Mesenchymal stem cell (in vitro differentiated cells and primary cell): ENCODE measurements around the gene DMAC2L.

Experiments
- DNase-seq: peaks from one replicate; pipeline ENCODE4 v3.0.0-alpha.2; 2013
- H2AFZ ChIP-seq: one replicate; pipeline ENCODE4 v1.6.1; 2013; ENCODE audit warnings: low read depth, mild to moderate bottlenecking, control low read depth, inconsistent platforms, low read length, moderate library complexity
- H2AK5ac ChIP-seq: 2 replicates; pipeline ENCODE4 v1.6.1; 2013; ENCODE audit warnings: low read length, moderate library complexity, mild to moderate bottlenecking, inconsistent platforms; ENCODE audit not compliant: severe bottlenecking
- H2BK120ac ChIP-seq: one replicate; pipeline ENCODE4 v1.6.1; 2013; ENCODE audit warnings: low read depth, mild to moderate bottlenecking, inconsistent platforms, low read length, moderate library complexity
- H2BK12ac ChIP-seq, 2 experiments: one replicate each; pipeline ENCODE4 v1.6.1; 2013; ENCODE audit warnings: inconsistent platforms in 2 of 2, low read length in 2 of 2, mild to moderate bottlenecking in 2 of 2, moderate library complexity in 2 of 2, control low read depth in 1 of 2
- H2BK15ac ChIP-seq: one replicate; pipeline ENCODE4 v1.6.1; 2013; ENCODE audit warnings: mild to moderate bottlenecking, low read depth, inconsistent platforms; ENCODE audit not compliant: poor library complexity, severe bottlenecking
- H2BK5ac ChIP-seq: 2 replicates; pipeline ENCODE4 v1.6.1; 2013; ENCODE audit warnings: low read depth, mild to moderate bottlenecking, low read length, control low read depth, inconsistent platforms; ENCODE audit not compliant: poor library complexity, severe bottlenecking
- H3K14ac ChIP-seq, 2 experiments: one replicate each; pipeline ENCODE4 v1.6.1; 2013; ENCODE audit warnings: inconsistent platforms in 2 of 2, low read length in 2 of 2, control low read depth in 1 of 2, mild to moderate bottlenecking in 1 of 2, moderate library complexity in 1 of 2
- H3K18ac ChIP-seq, 2 experiments: one replicate each; pipeline ENCODE4 v1.6.1; 2013; ENCODE audit warnings: inconsistent platforms in 2 of 2, low read length in 2 of 2, control low read depth in 1 of 2, low read depth in 1 of 2, mild to moderate bottlenecking in 1 of 2
- H3K23ac ChIP-seq, 2 experiments: one replicate each; pipeline ENCODE4 v1.6.1; 2013; ENCODE audit warnings: inconsistent platforms in 2 of 2, low read length in 2 of 2, mild to moderate bottlenecking in 2 of 2, moderate library complexity in 2 of 2, control low read depth in 1 of 2
- H3K27ac ChIP-seq: 2 replicates; pipeline ENCODE4 v1.5.1; 2013; ENCODE audit warnings: mild to moderate bottlenecking, moderate library complexity, low read length, control low read depth, inconsistent platforms; ENCODE audit not compliant: poor library complexity, severe bottlenecking
- H3K27me3 ChIP-seq, 2 experiments: 2 replicates each; pipeline versions ENCODE4 v1.6.1 to v1.7.0; 2013; ENCODE audit warnings: low read length in 2 of 2, mild to moderate bottlenecking in 2 of 2, moderate library complexity in 2 of 2, control low read depth in 1 of 2, inconsistent platforms in 1 of 2; ENCODE audit not compliant: control insufficient read depth in 1 of 2, insufficient read depth in 1 of 2
- H3K36me3 ChIP-seq, 2 experiments: 2 replicates each; pipeline versions ENCODE4 v1.6.1 to v1.7.0; 2013; ENCODE audit warnings: low read length in 2 of 2, control low read depth in 1 of 2, inconsistent platforms in 1 of 2, low read depth in 1 of 2, mild to moderate bottlenecking in 1 of 2; ENCODE audit not compliant: insufficient read depth in 2 of 2, control insufficient read depth in 1 of 2
- H3K4ac ChIP-seq, 2 experiments: one replicate each; pipeline ENCODE4 v1.6.1; 2013; ENCODE audit warnings: inconsistent platforms in 2 of 2, low read length in 2 of 2, mild to moderate bottlenecking in 2 of 2, moderate library complexity in 2 of 2, control low read depth in 1 of 2, low read depth in 1 of 2
- H3K4me1 ChIP-seq: 2 replicates; pipeline ENCODE4 v1.6.1; 2013; ENCODE audit warnings: low read depth, low read length, control low read depth; ENCODE audit not compliant: control insufficient read depth, insufficient read depth
- H3K4me2 ChIP-seq: 2 replicates; pipeline ENCODE4 v1.6.1; 2013; ENCODE audit warnings: low read length, mild to moderate bottlenecking, inconsistent platforms; ENCODE audit not compliant: poor library complexity, severe bottlenecking
- H3K4me3 ChIP-seq, 2 experiments: 2 replicates each; pipeline versions ENCODE4 v1.5.1 to v1.7.0; 2013; ENCODE audit warnings: low read length in 2 of 2, mild to moderate bottlenecking in 2 of 2, control low read depth in 1 of 2, low read depth in 1 of 2; ENCODE audit not compliant: insufficient read depth in 1 of 2
- H3K79me1 ChIP-seq: replicated peaks from 2 replicates; pipeline ENCODE4 v1.6.1; 2013; ENCODE audit warnings: mild to moderate bottlenecking, control low read depth, low read length, inconsistent platforms; ENCODE audit not compliant: poor library complexity, severe bottlenecking
- H3K9ac ChIP-seq: 2 replicates; pipeline ENCODE4 v1.7.0; 2013; ENCODE audit warnings: mild to moderate bottlenecking, low read length, moderate library complexity
- H3K9me3 ChIP-seq: 2 replicates; pipeline ENCODE4 v1.7.0; 2013; ENCODE audit warnings: mild to moderate bottlenecking, low read length; ENCODE audit not compliant: control insufficient read depth
- H4K8ac ChIP-seq: one replicate; pipeline ENCODE4 v1.6.1; 2013; ENCODE audit warnings: inconsistent platforms, mild to moderate bottlenecking, low read length, moderate library complexity
- H4K91ac ChIP-seq: one replicate; pipeline ENCODE4 v1.6.1; 2013; ENCODE audit warnings: mild to moderate bottlenecking, low read length, inconsistent platforms
- WGBS: methylation state at CpG from one replicate; pipeline ENCODE4 v1.1.7; 2013; ENCODE audit warnings: mixed read lengths; 5-methylcytosine and 5-hydroxymethylcytosine counted together

DMAC2L gene

DNA sequence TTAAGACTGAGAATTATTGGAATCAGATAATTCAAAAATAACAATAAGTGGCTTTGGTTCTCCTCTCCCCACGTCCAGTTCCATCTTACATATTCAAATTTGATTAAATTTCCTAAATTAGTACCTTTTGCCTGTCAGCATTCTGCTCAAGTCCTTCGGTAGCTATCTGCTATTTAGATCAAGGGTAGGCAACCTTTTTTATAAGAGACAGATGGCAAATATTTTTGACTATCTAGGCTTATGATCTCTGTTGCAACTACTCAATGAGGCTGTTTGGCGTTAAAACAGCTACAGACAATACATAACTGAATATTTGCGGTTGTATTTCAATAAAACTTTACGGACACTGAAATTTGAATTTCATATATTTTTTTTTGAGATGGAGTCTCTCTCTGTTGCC, 21.8 kb upstream of the DMAC2L start:
- H3K27ac ChIP-seq, result no peak overlapping the region
- H3K27me3 ChIP-seq, result no peaks in the 10 kb centered on the region
- no peak overlapping the region for H3K9ac ChIP-seq
- no peak overlapping the region for H2AFZ ChIP-seq
- H3K14ac ChIP-seq, result no peak overlapping the region
- no peak for DNase-seq
- H3K4me1 ChIP-seq, result no peaks in the 10 kb centered on the region
- H3K4me2 ChIP-seq, result no peak overlapping the region
- H3K18ac ChIP-seq, result no peak overlapping the region
- H2BK5ac ChIP-seq, result no peak overlapping the region
- H2AK5ac ChIP-seq, result no peak overlapping the region
- H4K8ac ChIP-seq, result no peak overlapping the region
- peaks cover 9% of the 10 kb centered on the region for H3K9me3 ChIP-seq
- no peak overlapping the region for H3K4ac ChIP-seq
- WGBS, result 88% methylated on average over 2 of the region's 5 CpGs
- no peak overlapping the region for H2BK15ac ChIP-seq
- no peak overlapping the region for H2BK12ac ChIP-seq
- H3K79me1 ChIP-seq, result no peaks in the 10 kb centered on the region
- H3K36me3 ChIP-seq, result peaks cover 3 to 4% of the 10 kb centered on the region in 2 experiments
- no peak overlapping the region for H3K4me3 ChIP-seq
- H2BK120ac ChIP-seq, result no peak overlapping the region
- no peak overlapping the region for H4K91ac ChIP-seq
- H3K23ac ChIP-seq, result no peak overlapping the region

DNA sequence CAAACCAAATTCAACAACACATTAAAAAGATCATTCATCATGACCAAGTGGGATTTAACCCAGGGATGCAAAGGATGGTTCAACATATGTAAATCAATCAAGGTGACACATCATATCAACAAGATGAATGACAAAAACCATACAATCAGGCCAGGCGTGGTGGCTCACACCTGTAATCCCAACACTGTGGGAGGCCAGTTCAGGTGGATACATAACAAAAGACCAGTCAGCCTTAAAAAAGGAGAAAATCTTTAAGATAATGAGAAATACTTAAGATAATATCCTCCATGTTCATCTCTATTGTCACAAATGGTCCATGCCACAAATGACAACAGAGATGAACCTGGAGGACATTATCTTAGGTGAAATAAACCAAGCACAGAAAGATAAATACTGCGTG, 12.5 kb upstream of the DMAC2L start:
- no peak overlapping the region for H3K4me2 ChIP-seq
- H3K9ac ChIP-seq, result no peak overlapping the region
- no peak overlapping the region for H4K8ac ChIP-seq
- no peaks in the 10 kb centered on the region for H3K9me3 ChIP-seq
- no peak overlapping the region for H2BK5ac ChIP-seq
- no peak overlapping the region for H4K91ac ChIP-seq
- H3K14ac ChIP-seq, result no peak overlapping the region
- peaks cover 0 to 3% of the 10 kb centered on the region in 2 experiments for H3K36me3 ChIP-seq
- no peak overlapping the region for H3K4me3 ChIP-seq
- no peak overlapping the region for H2AFZ ChIP-seq
- DNase-seq, result no peak
- H3K27me3 ChIP-seq, result no peaks in the 10 kb centered on the region
- no peak overlapping the region for H3K4ac ChIP-seq
- no peak overlapping the region for H3K18ac ChIP-seq
- no peak overlapping the region for H2BK120ac ChIP-seq
- no peak overlapping the region for H2BK15ac ChIP-seq
- H3K23ac ChIP-seq, result no peak overlapping the region
- peaks cover 7% of the 10 kb centered on the region for H3K79me1 ChIP-seq
- no peak overlapping the region for H2AK5ac ChIP-seq
- H2BK12ac ChIP-seq, result no peak overlapping the region
- 100% methylated on average over 2 of the region's 2 CpGs for WGBS
- H3K4me1 ChIP-seq, result no peaks in the 10 kb centered on the region
- H3K27ac ChIP-seq, result no peak overlapping the region

DNA sequence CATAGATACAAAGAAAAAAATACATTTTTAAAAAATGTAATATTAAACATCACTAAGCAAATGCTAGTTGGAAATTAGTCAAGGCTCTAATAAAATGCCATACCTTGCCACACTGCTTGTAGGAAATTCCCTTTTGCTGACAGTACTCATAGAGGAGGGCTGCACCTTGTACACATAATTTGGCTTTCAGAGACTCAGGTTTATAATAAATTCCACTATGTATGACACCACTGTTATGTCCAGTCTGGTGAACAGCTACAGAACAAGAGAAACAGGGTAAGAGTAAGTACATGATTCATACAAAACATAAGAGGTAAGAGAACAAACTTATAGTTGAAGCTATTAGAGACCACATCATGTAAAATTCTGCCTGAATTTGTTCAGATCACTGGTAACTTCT, 10.2 kb upstream of the DMAC2L start:
- Histone ChIP-seq H3K18ac (no peak overlapping the region), H3K27ac (no peak overlapping the region), H3K23ac (no peak overlapping the region), H2BK12ac (no peak overlapping the region), H3K14ac (no peak overlapping the region), H2BK5ac (no peak overlapping the region), H2BK120ac (no peak overlapping the region), H2AFZ (no peak overlapping the region), H4K91ac (no peak overlapping the region), H3K36me3 (peaks cover 0 to 3% of the 10 kb centered on the region in 2 experiments), H3K9ac (no peak overlapping the region), H3K4me3 (no peak overlapping the region), H3K4me1 (no peaks in the 10 kb centered on the region), H3K9me3 (no peaks in the 10 kb centered on the region), H2AK5ac (no peak overlapping the region), H2BK15ac (no peak overlapping the region), H3K27me3 (no peaks in the 10 kb centered on the region), H4K8ac (no peak overlapping the region), H3K79me1 (peaks cover 12% of the 10 kb centered on the region), H3K4ac (no peak overlapping the region), H3K4me2 (no peak overlapping the region)
- DNase-seq, result no peak

DNA sequence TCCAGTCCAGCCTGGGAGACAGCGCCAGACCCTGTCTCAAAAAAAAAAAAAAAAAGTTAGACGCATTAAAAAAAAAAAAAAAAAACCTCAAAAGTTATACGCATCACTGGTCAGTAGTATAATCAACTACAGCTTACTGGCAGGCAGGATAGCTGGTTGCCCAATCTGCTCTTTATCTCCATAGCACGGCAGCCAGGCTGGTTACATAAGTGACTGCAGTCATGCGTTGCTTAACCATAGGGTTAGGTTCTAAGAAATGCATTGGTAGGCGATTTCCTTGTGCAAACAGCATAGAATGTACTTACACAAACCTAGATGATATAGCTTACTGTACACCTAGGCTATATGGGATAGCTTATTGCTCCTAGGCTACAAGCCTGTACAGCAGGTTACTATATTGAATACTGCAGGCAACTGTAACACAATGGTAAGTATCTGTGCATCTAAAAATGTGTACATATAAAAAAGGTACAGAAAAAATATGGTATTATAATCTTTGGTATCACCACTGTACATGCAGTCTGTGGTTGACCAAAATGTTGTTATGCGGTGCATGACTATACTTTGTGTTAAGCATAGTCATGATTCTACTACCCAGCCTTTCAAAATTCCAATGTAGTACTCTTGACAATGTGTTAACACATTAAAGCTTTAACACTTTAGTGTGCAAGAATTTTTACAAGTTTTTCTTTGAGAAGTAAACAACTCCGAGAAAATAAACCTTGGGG, 8.2 kb upstream of the DMAC2L start:
- H2BK120ac ChIP-seq, result no peak overlapping the region
- H3K18ac ChIP-seq, result no peak overlapping the region
- H3K27ac ChIP-seq, result no peak overlapping the region
- no peak overlapping the region for H3K4me3 ChIP-seq
- no peaks in the 10 kb centered on the region for H3K9me3 ChIP-seq
- no peak overlapping the region for H3K9ac ChIP-seq
- no peak overlapping the region for H3K23ac ChIP-seq
- no peak overlapping the region for H3K14ac ChIP-seq
- no peak overlapping the region for H2BK15ac ChIP-seq
- no peak overlapping the region for H2BK5ac ChIP-seq
- H2AK5ac ChIP-seq, result no peak overlapping the region
- H2AFZ ChIP-seq, result no peak overlapping the region
- DNase-seq, result peak; percentile 45
- H3K27me3 ChIP-seq, result no peaks in the 10 kb centered on the region
- H4K8ac ChIP-seq, result no peak overlapping the region
- no peak overlapping the region for H4K91ac ChIP-seq
- no peak overlapping the region for H2BK12ac ChIP-seq
- no peak overlapping the region for H3K4ac ChIP-seq
- 97% methylated on average over 6 of the region's 8 CpGs for WGBS
- no peak overlapping the region for H3K4me2 ChIP-seq
- H3K36me3 ChIP-seq, result peaks cover 0 to 3% of the 10 kb centered on the region in 2 experiments
- H3K79me1 ChIP-seq, result peaks cover 9% of the 10 kb centered on the region
- H3K4me1 ChIP-seq, result no peaks in the 10 kb centered on the region
